H9 (cell line): ENCODE results near the gene PACS1. TPM values are rescaled to one million over a fixed set of nuclear protein-coding genes. Genes with fewer than 3 reads are reported as not detected.

Experiments
- DNase-seq: peaks from one replicate; pipeline ENCODE4 v3.0.0-alpha.2; 2017
- H2AFZ ChIP-seq: one replicate; pipeline ENCODE4 v1.6.1; 2013; ENCODE audit warnings: mild to moderate bottlenecking, low read length, control low read depth, moderate library complexity
- H2AK5ac ChIP-seq: 2 replicates; pipeline ENCODE4 v1.6.1; 2013; ENCODE audit warnings: low read length, control low read depth, mixed read lengths; ENCODE audit not compliant: insufficient read length
- H2BK120ac ChIP-seq: one replicate; pipeline ENCODE4 v1.6.1; 2013; ENCODE audit warnings: low read depth, mild to moderate bottlenecking, low read length, control low read depth, inconsistent platforms; ENCODE audit not compliant: poor library complexity, severe bottlenecking
- H2BK12ac ChIP-seq: 2 replicates; pipeline ENCODE4 v1.6.1; 2013; ENCODE audit warnings: low read length, control low read depth, mixed read lengths, low read depth; ENCODE audit not compliant: insufficient read length
- H2BK15ac ChIP-seq: 2 replicates; pipeline ENCODE4 v1.6.1; 2013; ENCODE audit warnings: low read depth, low read length, control low read depth
- H2BK20ac ChIP-seq: one replicate; pipeline ENCODE4 v1.6.1; 2013; ENCODE audit warnings: low read depth, mild to moderate bottlenecking, low read length, control low read depth, inconsistent platforms; ENCODE audit not compliant: poor library complexity, severe bottlenecking
- H2BK5ac ChIP-seq: 2 replicates; pipeline ENCODE4 v1.6.1; 2013; ENCODE audit warnings: low read length, control low read depth, mixed read lengths; ENCODE audit not compliant: insufficient read length
- H3K14ac ChIP-seq: 2 replicates; pipeline ENCODE4 v1.6.1; 2013; ENCODE audit warnings: low read length, control low read depth; ENCODE audit not compliant: insufficient read depth
- H3K18ac ChIP-seq: 2 replicates; pipeline ENCODE4 v1.6.1; 2013; ENCODE audit warnings: low read depth, mild to moderate bottlenecking, mixed read lengths, low read length, control low read depth; ENCODE audit not compliant: insufficient read length
- H3K23ac ChIP-seq: 2 replicates; pipeline ENCODE4 v1.6.1; 2013; ENCODE audit warnings: low read length, control low read depth, mixed read lengths, low read depth; ENCODE audit not compliant: insufficient read length
- H3K23me2 ChIP-seq: 2 replicates; pipeline ENCODE4 v1.6.1; 2013; ENCODE audit warnings: low read depth, mild to moderate bottlenecking, mixed read lengths, low read length, control low read depth; ENCODE audit not compliant: insufficient read length, poor library complexity, severe bottlenecking
- H3K27ac ChIP-seq: 2 replicates; pipeline ENCODE4 v1.5.1; 2013; ENCODE audit warnings: low read length, control low read depth, mixed read lengths, low read depth; ENCODE audit not compliant: insufficient read length
- H3K27me3 ChIP-seq: 2 replicates; pipeline ENCODE4 v1.6.1; 2013; ENCODE audit warnings: low read length, control low read depth, inconsistent platforms; ENCODE audit not compliant: insufficient read depth
- H3K4ac ChIP-seq: 2 replicates; pipeline ENCODE4 v1.6.1; 2013; ENCODE audit warnings: low read depth, mild to moderate bottlenecking, control low read depth, inconsistent platforms, low read length, moderate library complexity
- H3K4me1 ChIP-seq: 2 replicates; pipeline ENCODE4 v1.6.1; 2013; ENCODE audit warnings: low read length, control low read depth, inconsistent platforms; ENCODE audit not compliant: insufficient read depth
- H3K4me2 ChIP-seq: 2 replicates; pipeline ENCODE4 v1.6.1; 2013; ENCODE audit warnings: low read length, control low read depth, mixed read lengths; ENCODE audit not compliant: insufficient read length, insufficient read depth
- H3K56ac ChIP-seq: 2 replicates; pipeline ENCODE4 v1.6.1; 2013; ENCODE audit warnings: low read depth, mild to moderate bottlenecking, mixed read lengths, low read length, control low read depth; ENCODE audit not compliant: insufficient read length
- H3K79me1 ChIP-seq: 2 replicates; pipeline ENCODE4 v1.6.1; 2013; ENCODE audit warnings: low read depth, mild to moderate bottlenecking, moderate library complexity, low read length, control low read depth, inconsistent platforms; ENCODE audit not compliant: insufficient read depth, poor library complexity, severe bottlenecking
- H3K79me2 ChIP-seq: 2 replicates; pipeline ENCODE4 v1.6.1; 2013; ENCODE audit warnings: low read length, control low read depth, inconsistent platforms; ENCODE audit not compliant: insufficient read depth
- H3K9ac ChIP-seq: 2 replicates; pipeline ENCODE4 v1.6.1; 2013; ENCODE audit warnings: low read length, control low read depth, mixed read lengths; ENCODE audit not compliant: insufficient read length; ENCODE audit errors: extremely low read depth
- H3K9me3 ChIP-seq: one replicate; pipeline ENCODE4 v1.6.1; 2013; ENCODE audit warnings: low read depth, low read length, inconsistent platforms; ENCODE audit not compliant: control insufficient read depth
- H3T11ph ChIP-seq: one replicate; pipeline ENCODE4 v1.6.1; 2013; ENCODE audit warnings: mild to moderate bottlenecking, low read length, control low read depth, inconsistent platforms
- H4K20me1 ChIP-seq: one replicate; pipeline ENCODE4 v1.6.1; 2013; ENCODE audit not compliant: control insufficient read depth, insufficient read length, insufficient read depth
- H4K5ac ChIP-seq: 2 replicates; pipeline ENCODE4 v1.6.1; 2013; ENCODE audit warnings: low read depth, mild to moderate bottlenecking, mixed read lengths, low read length, control low read depth; ENCODE audit not compliant: insufficient read length
- H4K8ac ChIP-seq: replicated peaks from 2 replicates; pipeline ENCODE4 v1.6.1; 2013; ENCODE audit warnings: low read length, control low read depth, mixed read lengths, low read depth; ENCODE audit not compliant: insufficient read length
- H4K91ac ChIP-seq: 2 replicates; pipeline ENCODE4 v1.6.1; 2013; ENCODE audit warnings: low read depth, mild to moderate bottlenecking, moderate library complexity, mixed read lengths, low read length, control low read depth; ENCODE audit not compliant: insufficient read length
- H3K27ac Mint-ChIP-seq, 3 experiments: 2 replicates in 2 of 3; 3 replicates in 1 of 3; pipeline ENCODE4 v1.8.0; 2020 to 2021; ENCODE audit warnings: mixed read lengths in 3 of 3, mild to moderate bottlenecking in 1 of 3, moderate library complexity in 1 of 3
- H3K27me3 Mint-ChIP-seq: 2 replicates; pipeline ENCODE4 v1.8.0; 2021; ENCODE audit warnings: low read depth, mild to moderate bottlenecking, moderate library complexity, mixed read lengths
- H3K36me3 Mint-ChIP-seq, 3 experiments: 2 replicates in 2 of 3; 3 replicates in 1 of 3; pipeline ENCODE4 v1.8.0; 2020 to 2021; ENCODE audit warnings: low read depth in 3 of 3, mixed read lengths in 3 of 3; ENCODE audit not compliant: insufficient read depth in 1 of 3
- H3K4me1 Mint-ChIP-seq, 2 experiments: 2 replicates each; pipeline ENCODE4 v1.8.0; 2020; ENCODE audit warnings: mixed read lengths in 2 of 2
- H3K4me3 Mint-ChIP-seq, 2 experiments: 2 replicates in 1 of 2; 3 replicates in 1 of 2; pipeline ENCODE4 v1.8.0; 2020 to 2021; ENCODE audit warnings: mild to moderate bottlenecking in 2 of 2, mixed read lengths in 2 of 2, moderate library complexity in 1 of 2
- H3K9me3 Mint-ChIP-seq, 2 experiments: 2 replicates in 1 of 2; 3 replicates in 1 of 2; pipeline ENCODE4 v1.8.0; 2020; ENCODE audit warnings: mild to moderate bottlenecking in 2 of 2, mixed read lengths in 2 of 2, moderate library complexity in 1 of 2
- WGBS: extraction: QIAGEN DNeasy Blood & Tissue Kit; methylation state at CpG from one replicate; pipeline ENCODE4 v1.1.7; 2013; ENCODE audit warnings: missing lambda C conversion rate, low lambda C conversion rate, mixed read lengths; ENCODE audit not compliant: insufficient read length; ENCODE audit errors: extremely low coverage; 5-methylcytosine and 5-hydroxymethylcytosine counted together
- total RNA-seq: library from RNA; stranded (reverse); gene quantifications from 2 replicates; pipeline ENCODE4 v1.2.1, GENCODE V29; 2021
- TF ChIP-seq, protein P1 (sequence below): fragments of 200-600 bp; sonication (generic); conservative IDR thresholded peaks from 3 replicates; pipeline ENCODE4 v1.8.0; 2021; ENCODE audit warnings: antibody characterized with exemption, mild to moderate bottlenecking

The PACS1 gene
- total RNA-seq, 1 experiment from 2014 or later: 35.5 TPM

DNA sequence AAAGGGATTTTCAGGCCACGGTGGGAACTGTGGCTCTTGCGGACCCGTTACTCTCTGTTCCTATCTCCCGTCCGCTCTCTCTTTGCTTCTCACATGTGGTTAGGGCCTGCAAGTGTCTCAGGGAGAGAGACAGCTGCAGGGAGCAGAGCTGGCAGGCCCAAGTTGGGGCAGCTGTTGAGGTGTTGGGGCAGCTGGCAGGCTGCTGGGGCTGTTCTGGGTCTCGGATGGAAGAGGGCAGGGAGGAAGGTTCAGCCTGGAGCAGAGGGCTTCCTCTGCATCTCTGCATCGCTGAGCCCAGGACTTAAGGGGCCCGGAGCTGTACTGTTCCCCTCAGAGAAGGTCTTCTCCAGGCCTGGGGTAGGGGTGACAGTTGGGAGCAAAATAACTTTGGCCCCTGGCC lies 205.3 kb downstream of the PACS1 start:
- no peak overlapping the region for H3K27ac Mint-ChIP-seq
- Histone ChIP-seq H3K18ac (no peak overlapping the region), H3K79me1 (no peaks in the 10 kb centered on the region), H3K23me2 (no peaks in the 10 kb centered on the region), H3K14ac (no peak overlapping the region), H2BK5ac (no peak overlapping the region), H2BK20ac (no peak overlapping the region), H2AK5ac (no peak overlapping the region), H4K8ac (no peak overlapping the region), H4K5ac (no peak overlapping the region), H3K4me1 (no peaks in the 10 kb centered on the region), H2BK12ac (no peak overlapping the region), H4K91ac (no peak overlapping the region), H3K27me3 (no peaks in the 10 kb centered on the region), H3T11ph (no peak overlapping the region), H2AFZ (no peak overlapping the region), H3K9ac (no peak overlapping the region), H3K4ac (no peak overlapping the region), H2BK15ac (no peak overlapping the region), H4K20me1 (no peaks in the 10 kb centered on the region), H3K56ac (no peak overlapping the region), H3K4me2 (no peak overlapping the region), H3K27ac (no peak overlapping the region), H3K9me3 (no peaks in the 10 kb centered on the region), H3K23ac (no peak overlapping the region), H2BK120ac (no peak overlapping the region), H3K79me2 (peaks cover 2% of the 10 kb centered on the region; the same call in 1 of the 2 replicates)
- peaks cover 16% of the 10 kb centered on the region for H3K27me3 Mint-ChIP-seq
- H3K4me3 Mint-ChIP-seq: no peak overlapping the region
- H3K4me1 Mint-ChIP-seq: peaks cover 10 to 13% of the 10 kb centered on the region in 2 experiments
- TF ChIP-seq, protein P1, sequence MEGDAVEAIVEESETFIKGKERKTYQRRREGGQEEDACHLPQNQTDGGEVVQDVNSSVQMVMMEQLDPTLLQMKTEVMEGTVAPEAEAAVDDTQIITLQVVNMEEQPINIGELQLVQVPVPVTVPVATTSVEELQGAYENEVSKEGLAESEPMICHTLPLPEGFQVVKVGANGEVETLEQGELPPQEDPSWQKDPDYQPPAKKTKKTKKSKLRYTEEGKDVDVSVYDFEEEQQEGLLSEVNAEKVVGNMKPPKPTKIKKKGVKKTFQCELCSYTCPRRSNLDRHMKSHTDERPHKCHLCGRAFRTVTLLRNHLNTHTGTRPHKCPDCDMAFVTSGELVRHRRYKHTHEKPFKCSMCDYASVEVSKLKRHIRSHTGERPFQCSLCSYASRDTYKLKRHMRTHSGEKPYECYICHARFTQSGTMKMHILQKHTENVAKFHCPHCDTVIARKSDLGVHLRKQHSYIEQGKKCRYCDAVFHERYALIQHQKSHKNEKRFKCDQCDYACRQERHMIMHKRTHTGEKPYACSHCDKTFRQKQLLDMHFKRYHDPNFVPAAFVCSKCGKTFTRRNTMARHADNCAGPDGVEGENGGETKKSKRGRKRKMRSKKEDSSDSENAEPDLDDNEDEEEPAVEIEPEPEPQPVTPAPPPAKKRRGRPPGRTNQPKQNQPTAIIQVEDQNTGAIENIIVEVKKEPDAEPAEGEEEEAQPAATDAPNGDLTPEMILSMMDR: no peak
- no peaks in the 10 kb centered on the region for H3K9me3 Mint-ChIP-seq
- WGBS: no CpG with 5 or more reads among the region's 8 CpGs
- DNase-seq: no peak
- H3K36me3 Mint-ChIP-seq: peaks cover 7 to 42% (median 38%) of the 10 kb centered on the region in 3 experiments; a peak in 6 of 7 replicates
